NCI-H526 treated with DMSO at 0.1 percent for 48 hours (cell line): ENCODE results near the gene MAP4K4.

ENCODE experiments used
- DNase-seq: peaks from one replicate; lab custom pipeline; 2025; lab: John Stamatoyannopoulos, UW

Gene MAP4K4

DNA sequence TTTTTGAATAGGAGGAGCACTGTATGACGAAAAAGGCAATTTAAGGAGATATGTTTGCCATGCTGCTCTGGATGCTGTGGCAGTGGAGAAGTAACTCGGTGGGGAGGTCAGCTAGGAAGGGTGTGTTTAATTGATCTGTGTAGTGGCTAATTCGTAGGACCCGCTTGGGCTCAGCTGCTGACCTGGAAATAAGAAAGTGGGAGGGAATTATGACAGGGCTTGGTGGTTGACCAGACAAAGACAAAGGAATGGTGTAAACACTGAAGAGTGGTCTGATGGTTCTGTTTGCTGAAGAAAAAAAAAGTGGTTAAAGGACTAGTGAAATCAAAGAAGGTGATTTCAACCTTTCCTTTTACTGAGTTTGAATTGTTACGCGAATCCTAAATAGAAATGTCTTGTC lies 146.0 kb downstream of the MAP4K4 start:
- no peak for DNase-seq

DNA sequence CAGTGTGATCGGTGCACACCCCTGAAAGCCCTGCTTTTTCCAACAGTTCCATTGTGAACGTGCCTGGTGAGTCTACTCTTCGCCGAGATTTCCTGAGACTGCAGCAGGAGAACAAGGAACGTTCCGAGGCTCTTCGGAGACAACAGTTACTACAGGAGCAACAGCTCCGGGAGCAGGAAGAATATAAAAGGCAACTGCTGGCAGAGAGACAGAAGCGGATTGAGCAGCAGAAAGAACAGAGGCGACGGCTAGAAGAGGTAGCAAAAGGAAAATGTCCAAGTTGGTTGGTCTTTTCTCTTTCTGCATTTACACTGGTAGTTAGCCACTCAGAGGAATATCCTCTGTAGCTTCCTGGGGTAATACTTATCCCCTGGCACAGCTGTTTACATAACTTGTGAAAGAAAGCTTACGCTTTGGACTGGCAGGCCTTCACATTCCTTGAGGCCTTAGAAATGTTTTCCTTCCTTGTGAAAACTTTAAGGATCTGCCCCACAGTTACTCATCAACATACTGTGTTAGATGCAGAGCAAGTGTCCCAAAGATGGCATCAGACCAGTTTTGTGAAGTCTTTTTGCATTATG lies 146.6 kb downstream of the MAP4K4 start:
- DNase-seq = no peak

DNA sequence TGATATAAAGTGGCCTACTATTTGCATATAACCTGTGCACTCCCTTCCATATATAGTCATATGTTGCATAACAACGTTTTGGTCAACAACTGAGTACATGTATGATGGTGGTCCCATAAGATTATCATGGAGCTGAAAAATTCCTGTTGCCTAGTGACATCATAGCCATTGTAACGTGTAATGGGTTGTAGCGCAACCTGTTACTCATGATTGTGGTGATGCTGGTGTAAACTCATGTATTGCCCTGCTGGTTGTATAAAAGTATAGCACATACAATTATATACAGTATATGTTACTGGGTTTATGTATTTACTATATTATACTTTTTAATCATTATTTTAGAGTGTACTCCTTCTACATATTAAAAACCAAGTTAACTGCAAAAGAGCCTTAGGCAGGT lies 149.5 kb downstream of the MAP4K4 start:
- DNase-seq = no peak

DNA sequence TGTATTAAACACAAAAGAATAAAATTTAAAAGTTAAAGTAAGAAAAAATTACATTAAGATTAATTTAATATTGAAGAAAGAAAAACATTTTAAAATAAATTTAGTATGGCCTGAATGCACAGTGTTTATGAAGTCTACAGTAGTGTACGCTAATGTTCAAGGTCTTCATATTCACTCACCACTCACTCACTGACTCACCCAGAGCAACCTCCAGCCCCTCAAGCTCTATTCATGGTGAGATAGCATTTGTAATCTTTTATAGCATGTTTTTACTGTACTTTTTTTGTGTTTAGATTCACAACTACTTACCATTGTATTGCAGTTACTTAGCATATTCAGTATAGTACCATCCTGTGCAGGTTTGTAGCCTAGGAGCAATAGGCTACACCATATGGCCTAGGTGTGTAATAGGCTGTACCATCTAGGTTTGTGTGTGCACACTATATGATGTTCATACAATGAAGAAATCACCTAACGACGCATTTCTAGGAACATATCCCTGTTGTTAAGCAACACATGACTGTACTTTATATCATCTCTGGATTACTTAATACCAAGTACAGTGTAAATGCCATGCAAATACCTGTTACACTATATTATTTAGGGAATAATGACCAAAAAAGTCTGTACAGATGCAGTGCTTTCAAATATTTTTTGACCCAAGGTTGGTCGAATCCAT lies 150.3 kb downstream of the MAP4K4 start:
- DNase-seq = no peak

DNA sequence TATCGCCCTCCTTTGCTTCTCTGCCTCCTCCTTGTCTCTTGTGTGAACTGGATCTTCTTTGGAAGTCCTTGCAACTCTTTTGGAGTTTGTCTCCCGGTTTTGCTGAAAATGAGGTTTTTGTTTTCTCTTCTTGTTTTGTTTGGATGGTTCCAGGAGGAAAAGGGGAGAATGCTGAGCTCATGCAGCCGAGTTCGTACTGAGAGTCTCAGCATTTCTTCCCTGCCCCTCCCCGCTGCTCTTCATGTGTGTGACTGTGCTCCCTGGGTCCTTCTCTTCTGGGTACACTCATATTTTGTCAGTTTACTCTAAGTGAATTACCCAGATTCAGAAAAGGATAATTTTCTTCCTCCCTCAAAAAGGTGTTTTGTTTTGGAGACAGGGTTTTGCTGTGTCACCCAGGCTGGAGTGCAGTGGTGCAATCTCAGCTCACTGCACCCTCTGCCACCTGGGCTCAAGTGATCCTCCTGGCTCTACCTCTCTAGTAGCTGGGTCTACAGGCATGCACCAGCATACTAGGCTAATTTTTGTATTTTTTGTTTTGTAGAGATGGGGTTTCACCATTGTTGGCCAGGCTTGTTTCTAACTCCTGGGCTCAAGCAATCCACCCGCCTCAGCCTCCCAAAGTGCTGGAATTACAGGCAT lies 151.4 kb downstream of the MAP4K4 start:
- no peak for DNase-seq

DNA sequence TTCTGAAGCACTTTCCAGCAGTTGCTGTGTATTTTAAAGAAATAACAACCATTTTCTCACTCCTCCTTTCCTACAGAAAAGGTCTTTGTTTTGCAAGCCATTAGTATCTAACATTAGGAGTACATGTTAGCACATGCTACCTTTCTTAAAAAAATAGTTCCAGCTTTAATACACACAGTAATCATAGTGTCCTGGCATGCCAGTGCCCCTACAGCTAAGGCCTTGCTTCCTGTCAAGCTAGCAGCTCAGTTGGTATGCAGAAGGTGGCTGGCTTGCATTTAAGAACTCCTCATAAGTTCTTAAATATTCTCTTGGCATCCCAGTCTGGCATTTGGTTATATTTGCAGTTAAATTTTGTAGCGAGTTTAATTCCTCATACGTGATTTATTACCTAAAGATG lies 152.9 kb downstream of the MAP4K4 start:
- no peak for DNase-seq

DNA sequence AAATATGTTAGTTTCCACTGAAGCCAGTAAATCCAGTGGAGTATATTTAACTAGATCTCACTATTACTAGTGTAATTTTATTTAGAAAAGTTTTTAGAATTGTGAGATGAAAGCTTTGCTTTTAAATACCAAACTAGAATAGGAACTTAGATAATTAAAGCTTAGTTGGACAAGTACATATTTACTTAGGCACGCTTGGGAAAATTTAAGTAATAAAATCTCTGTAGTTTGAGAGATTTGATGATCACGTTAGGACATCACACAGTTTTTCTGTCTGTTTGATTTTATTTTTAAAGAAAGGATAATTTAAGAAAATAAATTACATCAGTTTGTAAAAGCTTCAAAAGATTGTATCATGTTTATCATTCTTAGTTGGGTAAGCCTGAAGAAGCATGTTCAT lies 153.5 kb downstream of the MAP4K4 start:
- no peak for DNase-seq

DNA sequence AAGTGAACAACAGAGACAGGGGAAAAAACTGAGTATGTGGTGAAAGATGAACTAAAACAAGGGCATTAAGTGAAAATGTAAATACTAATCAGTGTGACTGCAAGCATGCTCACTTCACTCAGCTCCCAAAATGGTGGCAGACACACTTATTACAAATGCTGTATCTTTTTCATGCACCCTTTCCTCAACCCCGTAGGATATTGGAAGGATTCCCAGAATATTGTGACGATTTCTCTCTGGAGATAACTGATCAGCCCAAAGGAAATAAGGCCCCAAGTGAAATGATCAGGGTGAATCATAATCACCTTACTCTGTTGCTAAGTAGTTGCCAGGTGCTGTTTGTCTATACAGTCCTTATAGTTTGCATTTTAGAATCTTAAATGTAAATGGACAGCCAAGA lies 155.3 kb downstream of the MAP4K4 start:
- no peak for DNase-seq

DNA sequence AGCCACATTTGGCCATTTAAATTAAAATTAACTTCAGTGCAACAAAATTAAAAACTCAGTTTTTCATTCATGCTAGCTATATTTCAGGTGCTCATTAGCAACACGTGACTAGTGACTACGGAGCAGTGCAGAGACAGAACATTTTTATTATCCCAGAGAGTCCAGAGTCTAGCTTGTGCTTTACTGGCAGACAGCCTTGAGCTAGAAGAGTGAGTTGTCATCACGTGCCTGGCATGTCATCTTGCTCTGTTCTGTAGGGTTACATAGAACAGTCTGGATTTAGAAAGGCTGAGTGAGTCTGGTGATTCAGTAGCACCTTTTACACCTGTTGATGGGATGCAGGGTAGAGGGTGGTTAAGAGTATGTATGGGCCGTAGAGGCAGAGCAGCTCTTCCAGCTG lies 157.4 kb downstream of the MAP4K4 start:
- no peak for DNase-seq

DNA sequence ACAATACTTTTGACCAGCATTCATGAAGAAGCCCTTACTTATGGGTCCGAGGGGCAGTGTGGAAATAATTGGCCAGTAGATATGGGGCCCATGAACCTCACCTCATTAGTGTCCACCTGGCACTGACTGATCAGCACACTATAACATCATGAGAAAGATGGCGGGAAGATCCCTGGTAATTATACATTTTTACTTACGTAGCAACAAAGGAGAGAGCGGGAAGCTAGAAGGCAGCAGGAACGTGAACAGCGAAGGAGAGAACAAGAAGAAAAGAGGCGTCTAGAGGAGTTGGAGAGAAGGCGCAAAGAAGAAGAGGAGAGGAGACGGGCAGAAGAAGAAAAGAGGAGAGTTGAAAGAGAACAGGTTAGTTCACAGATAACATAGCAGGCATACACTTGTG lies 158.3 kb downstream of the MAP4K4 start:
- no peak for DNase-seq

DNA sequence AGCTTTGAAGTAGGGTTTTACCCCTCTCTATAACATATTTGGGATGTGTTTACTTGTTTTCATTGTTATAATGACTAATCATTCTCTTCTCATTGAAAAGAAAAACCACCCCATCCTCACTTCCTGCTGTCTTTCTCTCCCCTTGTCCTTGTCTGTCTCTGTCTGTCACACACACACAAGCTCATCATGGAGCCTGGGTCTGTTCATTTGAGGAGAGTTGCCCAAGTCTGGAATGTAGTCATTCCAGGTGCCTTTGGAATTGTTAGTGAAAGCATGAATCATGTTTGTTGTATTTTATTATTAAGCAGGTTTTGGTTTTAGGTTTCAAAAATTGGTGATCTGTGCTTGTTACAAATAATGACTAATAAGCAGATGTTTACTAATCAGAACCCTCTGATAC lies 160.7 kb downstream of the MAP4K4 start:
- no peak for DNase-seq

DNA sequence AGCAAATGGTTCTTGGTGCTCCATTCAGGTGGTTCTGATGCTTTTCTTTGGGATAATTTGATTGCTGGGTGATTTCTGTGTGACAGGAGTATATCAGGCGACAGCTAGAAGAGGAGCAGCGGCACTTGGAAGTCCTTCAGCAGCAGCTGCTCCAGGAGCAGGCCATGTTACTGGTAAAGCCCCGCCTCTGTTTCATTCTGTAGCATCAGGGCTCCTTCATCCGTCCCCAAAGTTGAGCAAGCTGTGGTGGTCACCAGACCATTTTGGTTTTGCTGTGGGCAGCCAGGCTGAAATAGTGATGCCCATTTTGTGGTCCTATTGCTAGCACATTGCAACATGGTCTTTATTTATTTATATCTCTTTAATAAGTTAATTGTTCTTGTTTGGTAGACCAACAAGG lies 161.4 kb downstream of the MAP4K4 start:
- no peak for DNase-seq

DNA sequence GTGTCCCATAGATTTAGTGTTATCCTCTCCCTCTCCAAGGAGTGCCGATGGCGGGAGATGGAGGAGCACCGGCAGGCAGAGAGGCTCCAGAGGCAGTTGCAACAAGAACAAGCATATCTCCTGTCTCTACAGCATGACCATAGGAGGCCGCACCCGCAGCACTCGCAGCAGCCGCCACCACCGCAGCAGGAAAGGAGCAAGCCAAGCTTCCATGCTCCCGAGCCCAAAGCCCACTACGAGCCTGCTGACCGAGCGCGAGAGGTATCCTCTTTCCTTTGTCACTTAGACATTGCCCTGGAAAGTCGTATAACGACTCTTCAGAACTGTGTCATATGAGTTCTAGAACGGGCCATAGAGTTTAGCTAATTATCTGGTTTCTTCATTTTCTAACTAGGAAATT lies 162.1 kb downstream of the MAP4K4 start:
- DNase-seq = no peak

DNA sequence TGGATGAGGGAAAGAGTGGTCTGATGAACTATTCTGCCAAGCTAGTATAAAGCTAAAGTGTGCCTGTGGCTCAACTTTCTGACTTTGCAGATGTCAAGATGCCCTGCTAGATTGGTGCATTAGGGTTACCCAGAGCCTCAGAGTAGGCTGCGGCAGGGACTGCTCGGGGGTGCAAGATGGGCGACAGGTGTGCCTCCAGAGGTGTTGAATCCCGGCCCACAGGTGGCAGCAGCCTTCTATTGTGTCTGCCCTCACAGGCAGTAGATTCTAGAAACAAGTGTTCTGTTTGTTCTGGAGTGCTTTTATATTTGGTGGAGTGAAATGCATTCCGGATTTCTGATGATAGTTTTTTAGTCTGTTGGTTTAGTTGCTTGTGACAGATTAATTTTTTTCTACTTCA lies 162.7 kb downstream of the MAP4K4 start:
- DNase-seq = no peak

DNA sequence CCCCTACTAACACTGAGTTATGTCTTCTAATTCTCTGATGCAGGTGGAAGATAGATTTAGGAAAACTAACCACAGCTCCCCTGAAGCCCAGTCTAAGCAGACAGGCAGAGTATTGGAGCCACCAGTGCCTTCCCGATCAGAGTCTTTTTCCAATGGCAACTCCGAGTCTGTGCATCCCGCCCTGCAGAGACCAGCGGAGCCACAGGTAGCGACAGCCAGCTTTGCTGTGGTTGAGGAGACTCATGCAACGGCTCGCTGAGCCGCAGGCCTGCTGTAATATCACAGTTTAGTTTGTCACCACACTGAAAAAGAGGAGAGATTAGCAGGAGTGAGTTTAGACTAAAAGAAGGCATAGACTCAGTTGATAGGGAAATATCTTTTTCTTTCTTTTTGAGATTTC lies 163.3 kb downstream of the MAP4K4 start:
- no peak for DNase-seq

DNA sequence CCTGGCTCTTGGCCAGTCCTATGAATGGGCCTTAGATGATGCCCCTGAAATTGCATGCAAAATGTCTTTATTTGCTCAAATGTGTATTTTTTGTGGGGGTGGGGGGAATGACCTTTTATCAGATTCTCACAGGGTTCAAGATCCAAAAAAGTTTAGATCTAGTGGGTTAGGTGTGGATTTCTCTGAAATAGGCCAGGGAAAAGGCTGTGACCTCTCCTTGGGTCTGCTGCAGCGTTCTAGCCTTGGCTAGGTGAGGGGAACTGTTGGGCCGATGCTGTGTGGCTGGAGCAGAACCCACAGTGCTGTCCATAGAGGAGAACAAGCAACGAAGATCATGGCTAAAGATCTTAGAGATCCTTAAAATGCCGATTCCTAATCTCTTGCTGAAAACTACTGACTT lies 163.9 kb downstream of the MAP4K4 start:
- DNase-seq = no peak

DNA sequence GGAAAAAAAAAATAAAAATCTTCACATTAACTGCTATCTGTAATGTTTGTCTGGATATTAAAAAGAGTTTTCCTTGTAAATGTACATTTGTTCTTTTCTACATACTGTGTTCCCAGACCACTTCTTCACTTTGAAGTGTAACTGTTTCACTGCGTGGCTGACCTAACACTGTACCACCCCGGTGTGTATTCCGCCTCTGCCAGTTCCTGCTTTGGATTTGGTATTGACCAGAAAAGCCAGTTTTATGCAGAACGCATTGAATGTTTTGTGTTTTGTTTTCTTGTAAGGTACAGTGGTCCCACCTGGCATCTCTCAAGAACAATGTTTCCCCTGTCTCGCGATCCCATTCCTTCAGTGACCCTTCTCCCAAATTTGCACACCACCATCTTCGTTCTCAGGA lies 166.0 kb downstream of the MAP4K4 start:
- no peak for DNase-seq

DNA sequence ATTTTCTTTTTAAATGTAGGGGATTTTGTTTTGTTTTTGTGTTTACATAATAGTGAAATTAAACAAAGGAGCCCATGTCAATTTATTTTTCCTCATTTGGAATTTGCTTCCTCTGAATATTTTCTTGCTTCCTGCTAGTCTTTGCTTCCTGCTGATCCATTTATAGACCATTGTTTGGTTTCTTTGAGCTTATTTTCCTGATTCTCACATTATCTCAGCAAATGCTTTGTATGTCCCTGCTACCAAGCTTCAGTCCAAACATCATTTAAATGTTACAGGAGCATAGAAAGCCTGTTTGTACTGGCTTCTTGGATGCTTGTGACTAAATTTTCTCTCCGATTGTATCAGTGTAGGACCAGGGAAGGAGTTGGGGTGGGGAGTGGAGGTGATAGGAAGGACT lies 166.9 kb downstream of the MAP4K4 start:
- DNase-seq = no peak

DNA sequence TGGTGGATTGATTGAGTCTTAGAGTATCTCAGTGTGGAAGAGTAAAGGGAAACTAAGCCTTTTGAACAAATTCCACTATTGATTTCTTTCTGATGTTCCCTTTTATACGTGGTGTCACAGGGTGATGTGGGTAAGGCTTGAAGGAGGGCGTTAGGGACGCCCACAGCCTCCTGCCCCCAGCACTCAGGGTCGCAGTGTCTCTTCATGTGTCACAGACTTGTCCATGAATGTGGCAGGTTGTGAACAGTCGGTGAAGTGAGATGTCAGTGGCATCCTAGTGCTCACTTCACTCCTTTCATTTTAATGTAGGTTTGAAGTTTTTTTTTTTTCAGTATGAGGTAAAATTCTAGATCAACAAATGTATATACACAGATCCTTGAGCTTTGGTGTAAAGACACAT lies 171.0 kb downstream of the MAP4K4 start:
- no peak for DNase-seq

DNA sequence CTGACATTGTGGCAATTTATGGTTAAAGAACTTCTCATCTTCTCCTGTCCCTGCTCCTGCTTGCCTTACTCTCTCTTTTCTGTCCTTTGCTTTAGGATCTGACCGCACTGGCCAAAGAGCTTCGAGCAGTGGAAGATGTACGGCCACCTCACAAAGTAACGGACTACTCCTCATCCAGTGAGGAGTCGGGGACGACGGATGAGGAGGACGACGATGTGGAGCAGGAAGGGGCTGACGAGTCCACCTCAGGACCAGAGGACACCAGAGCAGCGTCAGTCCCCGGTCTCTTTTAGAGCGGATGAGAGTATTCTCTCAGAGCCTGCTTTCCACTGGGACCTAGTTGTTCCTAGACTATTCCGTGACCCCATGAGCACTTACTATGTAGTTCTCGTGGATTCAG lies 172.0 kb downstream of the MAP4K4 start:
- DNase-seq = no peak

DNA sequence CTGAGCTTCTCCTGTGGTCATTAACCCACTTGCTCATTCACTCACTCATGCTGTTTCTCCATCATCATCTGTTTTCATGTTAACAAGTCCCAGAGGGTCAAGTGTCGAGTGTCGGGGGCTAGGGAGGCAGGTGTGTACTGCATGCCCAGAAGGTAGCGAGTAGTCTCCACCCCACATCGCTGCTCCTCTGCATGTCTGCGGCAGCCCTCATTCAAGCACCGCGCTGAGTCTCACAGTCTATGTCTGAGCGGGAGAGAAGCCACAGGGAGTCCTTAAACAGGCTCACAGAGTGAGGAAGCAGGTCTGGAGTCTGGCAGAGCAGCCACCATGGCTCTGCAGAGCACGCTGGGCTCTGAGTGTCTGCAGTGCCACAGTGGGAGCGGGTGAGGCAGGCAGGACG lies 172.9 kb downstream of the MAP4K4 start:
- no peak for DNase-seq

DNA sequence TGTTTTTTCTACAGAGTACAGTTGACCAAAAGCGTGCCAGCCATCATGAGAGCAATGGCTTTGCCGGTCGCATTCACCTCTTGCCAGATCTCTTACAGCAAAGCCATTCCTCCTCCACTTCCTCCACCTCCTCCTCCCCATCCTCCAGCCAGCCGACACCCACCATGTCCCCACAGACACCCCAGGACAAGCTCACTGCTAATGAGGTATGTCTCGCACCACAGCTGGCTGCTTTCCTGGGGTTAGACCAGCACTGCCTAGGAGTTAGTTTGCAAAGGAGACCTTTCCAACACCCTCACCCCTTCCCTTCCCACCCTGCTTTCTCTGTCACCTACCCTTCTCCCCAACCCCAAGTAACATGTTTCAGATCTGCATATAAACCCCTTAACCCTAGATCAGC lies 174.0 kb downstream of the MAP4K4 start:
- DNase-seq = no peak

DNA sequence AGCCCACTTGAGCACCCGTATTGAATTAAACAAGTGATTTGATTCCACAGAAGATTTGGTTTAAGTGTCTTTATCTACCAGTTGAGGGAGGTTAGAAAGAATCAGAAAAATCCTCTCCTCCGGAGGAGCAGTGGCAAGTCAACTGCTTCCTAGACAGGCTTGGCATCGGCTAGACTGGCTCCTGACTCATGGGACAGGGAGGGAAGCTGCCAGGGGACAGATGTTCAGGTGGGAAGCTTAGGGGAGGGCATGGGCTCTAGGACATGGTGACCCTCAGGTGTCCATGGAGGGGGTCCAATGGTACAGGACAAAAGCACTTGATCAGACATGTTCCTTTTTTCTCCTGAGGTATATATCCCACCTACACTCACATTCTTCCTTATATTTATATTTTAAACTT lies 175.0 kb downstream of the MAP4K4 start:
- DNase-seq = no peak

DNA sequence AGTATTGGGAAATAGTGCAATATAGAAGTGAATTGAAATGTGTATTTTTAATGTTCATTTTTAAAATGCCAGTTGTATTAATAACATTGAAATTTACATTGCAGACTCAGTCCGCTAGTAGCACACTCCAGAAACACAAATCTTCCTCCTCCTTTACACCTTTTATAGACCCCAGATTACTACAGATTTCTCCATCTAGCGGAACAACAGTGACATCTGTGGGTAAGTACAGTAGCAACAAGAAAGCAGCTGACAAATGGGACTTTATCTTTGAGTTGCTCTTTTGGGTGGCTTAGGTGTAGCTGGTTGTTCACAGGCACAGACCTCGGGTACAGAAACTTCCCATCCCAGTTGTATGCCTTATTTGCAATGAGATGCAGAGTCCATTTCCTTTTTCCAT lies 176.0 kb downstream of the MAP4K4 start:
- DNase-seq = no peak
